SK-N-MC (cell line): ENCODE measurements around the gene CREB3L4.

Source experiments
- EZH2 ChIP-seq: fragments of 200-600 bp; sonication (generic); IDR thresholded peaks from one replicate; pipeline ENCODE4 v1.6.1; 2017; ENCODE audit warnings: antibody characterized with exemption
- FOXP2 ChIP-seq: optimal IDR thresholded peaks from 2 replicates; pipeline ENCODE3; 2011; ENCODE audit warnings: mild to moderate bottlenecking, moderate library complexity; ENCODE audit not compliant: insufficient read depth; ENCODE audit errors: extremely low read length, control extremely low read depth
- POLR2AphosphoS5 ChIP-seq: IDR thresholded peaks from 2 replicates; pipeline ENCODE4 v1.6.1; 2012; ENCODE audit warnings: mild to moderate bottlenecking, low read depth, low read length, borderline replicate concordance

GRCh38 chr1:153928791-153929341 lies 38.8 kb upstream of the CREB3L4 start:
- TF ChIP-seq EZH2 (no peak), POLR2AphosphoS5 (no peak), FOXP2 (no peak)
